HCT116 (cell line): ENCODE measurements around the gene AUTS2. TPM values are rescaled to one million over a fixed set of nuclear protein-coding genes. Genes with fewer than 3 reads are reported as not detected.

Experiments used
- ATAC-seq: fragments of 200-7000 bp; cut with Tn5 transposase; 2 replicates; pipeline ENCODE4 v1.9.1; 2020; ENCODE audit warnings: mild to moderate bottlenecking, moderate library complexity
- BruUV-seq: library from RNA; stranded (reverse); fragments of 400-500 nt; replicated peaks from 2 replicates; lab custom pipeline; 2021; lab: Mats Ljungman, UMichigan
- CTCF ChIA-PET: fragments of 300-600 bp; sonication (Branson Sonifier 250); formaldehyde crosslinking; loops from one replicate; lab custom pipeline; 2021; ENCODE audit warnings: antibody characterized with exemption; lab: Charles Lee
- POLR2A ChIA-PET: fragments of 300-600, 350-600 bp; sonication (Branson Sonifier 250); formaldehyde crosslinking; loops from one replicate; lab custom pipeline; 2021; ENCODE audit warnings: antibody characterized with exemption; lab: Charles Lee
- RAD21 ChIA-PET, 2 experiments: fragments of 300-600 bp; sonication (Branson Sonifier 250); formaldehyde crosslinking; loops; one replicate each; lab custom pipeline; 2023; ENCODE audit warnings: low total read pairs in 2 of 2; ENCODE audit not compliant: uncharacterized antibody in 2 of 2, unreplicated experiment in 2 of 2, low non-redundant PET in 1 of 2; lab: Charles Lee
- DNase-seq: peaks from one replicate; pipeline ENCODE4 v3.0.0-alpha.2; 2010; ENCODE audit warnings: low read depth, low spot score
- H2AFZ ChIP-seq: fragments of 200-600 bp; shearing (Covaris generic), sonication (generic); 2 replicates; pipeline ENCODE4 v1.6.1; 2017; ENCODE audit warnings: low read depth, mixed run types, mixed read lengths, antibody characterized with exemption, low read length; ENCODE audit not compliant: poor library complexity, severe bottlenecking
- H3K27ac ChIP-seq: 2 replicates; pipeline ENCODE4 v1.5.1; 2012; ENCODE audit warnings: low read depth, low read length
- H3K27me3 ChIP-seq: fragments of 200-600 bp; sonication (generic); 2 replicates; pipeline ENCODE4 v1.6.1; 2016; ENCODE audit warnings: mixed run types, low read length, mixed read lengths; ENCODE audit not compliant: insufficient read depth
- H3K36me3 ChIP-seq, 2 experiments: fragments of 200-500 bp in 1 of 2; fragments of 200-600 bp in 1 of 2; sonication (Bioruptor generic) in 1 of 2; sonication (generic) in 1 of 2; 2 replicates each; pipeline versions ENCODE4 v1.5.1 to v1.6.1; 2014 to 2016; ENCODE audit warnings: low read length in 2 of 2, inconsistent platforms in 1 of 2, mixed read lengths in 1 of 2, mixed run types in 1 of 2; ENCODE audit not compliant: insufficient read depth in 2 of 2, control insufficient read depth in 1 of 2
- H3K4me1 ChIP-seq, 2 experiments: fragments of 200-600 bp in 1 of 2; sonication (generic) in 1 of 2; 2 replicates each; pipeline versions ENCODE4 v1.5.1 to v1.6.1; 2012 to 2017; ENCODE audit warnings: low read length in 2 of 2, inconsistent platforms in 1 of 2, mild to moderate bottlenecking in 1 of 2, mixed read lengths in 1 of 2, mixed run types in 1 of 2, moderate library complexity in 1 of 2; ENCODE audit not compliant: insufficient read depth in 2 of 2, control insufficient read depth in 1 of 2
- H3K4me2 ChIP-seq: fragments of 200-600 bp; sonication (generic); 2 replicates; pipeline ENCODE4 v1.6.1; 2017; ENCODE audit warnings: mixed run types, low read length, mixed read lengths
- H3K4me3 ChIP-seq, 2 experiments: fragments of 200-600 bp in 1 of 2; sonication (generic) in 1 of 2; replicated peaks in 1 of 2; 2 replicates each; pipeline ENCODE4 v1.5.1; 2011 to 2016; ENCODE audit warnings: low read length in 2 of 2, control low read depth in 1 of 2, low read depth in 1 of 2, mild to moderate bottlenecking in 1 of 2, mixed read lengths in 1 of 2, mixed run types in 1 of 2
- H3K79me2 ChIP-seq: fragments of 200-600 bp; sonication (generic); 2 replicates; pipeline ENCODE4 v1.6.1; 2017; ENCODE audit warnings: mild to moderate bottlenecking, mixed run types, low read length, moderate library complexity, mixed read lengths; ENCODE audit not compliant: insufficient read depth
- H3K9ac ChIP-seq: fragments of 200-600 bp; sonication (generic); 2 replicates; pipeline ENCODE4 v1.6.1; 2016; ENCODE audit warnings: low read length, mixed read lengths
- H3K9me2 ChIP-seq: fragments of 200-600 bp; sonication (generic), shearing (Covaris generic); 2 replicates; pipeline ENCODE4 v1.6.1; 2017; ENCODE audit warnings: mixed run types, mild to moderate bottlenecking, moderate library complexity; ENCODE audit not compliant: insufficient read depth
- H3K9me3 ChIP-seq, 2 experiments: fragments of 200-500 bp in 1 of 2; fragments of 200-600 bp in 1 of 2; sonication (Bioruptor generic) in 1 of 2; sonication (generic) in 1 of 2; 2 replicates each; pipeline ENCODE4 v1.6.1; 2014 to 2017; ENCODE audit warnings: low read length in 2 of 2, mixed read lengths in 2 of 2, inconsistent platforms in 1 of 2, low read depth in 1 of 2, mild to moderate bottlenecking in 1 of 2, mixed run types in 1 of 2, moderate library complexity in 1 of 2; ENCODE audit not compliant: control insufficient read depth in 1 of 2, insufficient read depth in 1 of 2
- H4K20me1 ChIP-seq: fragments of 200-600 bp; sonication (generic), shearing (Covaris generic); 2 replicates; pipeline ENCODE4 v1.6.1; 2017; ENCODE audit warnings: mixed run types, mild to moderate bottlenecking, moderate library complexity; ENCODE audit not compliant: insufficient read depth
- CBX3 ChIP-seq: IDR thresholded peaks from 2 replicates; pipeline ENCODE4 v1.6.1; 2012; ENCODE audit warnings: low read depth
- EGR1 ChIP-seq: IDR thresholded peaks from 2 replicates; pipeline ENCODE4 v1.6.1; 2012; ENCODE audit warnings: low read depth
- ELF1 ChIP-seq: IDR thresholded peaks from 2 replicates; pipeline ENCODE4 v1.6.1; 2012; ENCODE audit warnings: low read depth, borderline replicate concordance
- EZH2 ChIP-seq: fragments of 200-600 bp; sonication (generic); IDR thresholded peaks from 2 replicates; pipeline ENCODE4 v1.6.1; 2017; ENCODE audit warnings: antibody characterized with exemption, mixed run types
- POLR2AphosphoS5 ChIP-seq: IDR thresholded peaks from 2 replicates; pipeline ENCODE4 v1.6.1; 2011; ENCODE audit warnings: mild to moderate bottlenecking, low read depth, low read length, moderate library complexity
- RAD21 ChIP-seq: IDR thresholded peaks from 2 replicates; pipeline ENCODE4 v1.6.1; 2012; ENCODE audit warnings: low read depth, mild to moderate bottlenecking
- SP1 ChIP-seq: IDR thresholded peaks from 2 replicates; pipeline ENCODE4 v1.6.1; 2012; ENCODE audit warnings: low read depth
- TCF7L2 ChIP-seq: IDR thresholded peaks from 2 replicates; pipeline ENCODE4 v1.7.0; 2011; ENCODE audit warnings: borderline replicate concordance, inconsistent platforms; ENCODE audit not compliant: insufficient read depth, insufficient read length; ENCODE audit errors: extremely low read depth
- YY1 ChIP-seq: IDR thresholded peaks from 2 replicates; pipeline ENCODE4 v1.6.1; 2011; ENCODE audit warnings: low read length, low read depth, moderate library complexity, mild to moderate bottlenecking; ENCODE audit not compliant: insufficient replicate concordance; ENCODE audit errors: extremely low read depth
- ZNF274 ChIP-seq: fragments of 200-500 bp; sonication (Bioruptor generic); IDR thresholded peaks from 2 replicates; pipeline ENCODE4 v1.6.1; 2014; ENCODE audit warnings: mild to moderate bottlenecking, low read depth, low read length, inconsistent platforms
- intact Hi-C: fragments of 100-400 bp; cut with micrococcal nuclease; formaldehyde crosslinking; loops from 2 replicates; pipeline ENCODE4 v1.10.0; 2022
- total RNA-seq: library from RNA; stranded (reverse); gene quantifications from one replicate; pipeline ENCODE4 v1.2.1, GENCODE V29; 2021; ENCODE audit not compliant: unreplicated experiment
- TF ChIP-seq, protein P1 (sequence below): IDR thresholded peaks from 2 replicates; pipeline ENCODE4 v1.6.1; 2012
- TF ChIP-seq, protein P2 (sequence below): IDR thresholded peaks from 2 replicates; pipeline ENCODE4 v1.6.1; 2012; ENCODE audit warnings: low read depth

AUTS2 gene
- total RNA-seq, 1 experiment from 2014 or later, result 0.93 TPM

DNA sequence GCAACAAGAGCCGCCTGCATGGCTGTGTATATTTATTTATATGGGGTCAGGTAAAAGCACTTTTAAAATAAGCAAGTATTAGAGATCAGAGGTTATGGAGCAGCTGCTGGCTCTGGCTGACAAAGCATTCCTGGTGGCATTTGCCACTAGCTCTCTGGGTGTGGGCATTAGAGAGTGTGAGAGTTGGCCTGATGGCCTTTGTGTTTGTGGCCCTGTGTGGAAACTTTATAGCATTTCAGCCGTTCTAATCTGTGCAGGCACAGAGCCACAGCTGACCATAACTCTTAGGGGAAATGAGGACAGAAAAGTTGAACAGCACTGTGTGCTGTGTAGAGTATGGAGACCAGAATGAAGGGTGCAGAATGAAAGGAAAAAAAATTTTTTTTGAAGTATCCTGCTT lies 118.9 kb downstream of the AUTS2 start:
- H3K36me3 ChIP-seq, result no peaks in the 10 kb centered on the region
- H3K4me3 ChIP-seq, result no peak overlapping the region
- no peak for TF ChIP-seq TCF7L2
- TF ChIP-seq RAD21, result no peak
- no peak for TF ChIP-seq ZNF274
- no peak for TF ChIP-seq CBX3
- TF ChIP-seq SP1, result no peak
- BruUV-seq, result no TSS peak
- no peak overlapping the region for H3K9ac ChIP-seq
- no peak for ATAC-seq
- no peaks in the 10 kb centered on the region for H3K79me2 ChIP-seq
- no peaks in the 10 kb centered on the region for H3K9me2 ChIP-seq
- H3K27me3 ChIP-seq, result no peaks in the 10 kb centered on the region
- no peak overlapping the region for H2AFZ ChIP-seq
- H4K20me1 ChIP-seq, result no peaks in the 10 kb centered on the region
- H3K27ac ChIP-seq, result no peak overlapping the region
- no peaks in the 10 kb centered on the region for H3K4me1 ChIP-seq
- no peak for DNase-seq
- intact Hi-C loops, result no loop called here
- POLR2A ChIA-PET, result no interaction called here
- H3K4me2 ChIP-seq, result no peak overlapping the region
- RAD21 ChIA-PET, result no interaction called here
- CTCF ChIA-PET, result no interaction called here
- H3K9me3 ChIP-seq, result peaks cover 0 to 20% of the 10 kb centered on the region in 2 experiments; a peak in 2 of 4 replicates

DNA sequence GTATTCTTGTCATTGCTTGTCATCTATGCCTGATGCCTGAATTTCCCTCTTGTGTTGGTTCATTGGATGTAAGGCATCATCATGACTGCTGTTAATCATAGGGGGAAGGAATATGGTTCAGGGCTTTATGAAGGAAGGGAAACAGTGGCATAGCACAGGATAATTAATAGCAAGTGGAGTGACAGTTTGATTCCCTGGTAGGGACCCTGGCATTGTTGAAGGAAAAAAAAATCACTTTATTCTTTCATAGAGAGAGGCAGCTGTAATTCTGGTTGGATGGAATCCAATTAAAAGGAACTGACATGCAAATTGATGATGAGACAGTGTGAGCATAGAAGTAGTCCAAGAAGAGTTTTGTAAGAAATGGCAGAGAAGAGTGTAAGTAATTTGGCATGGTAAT lies 121.4 kb downstream of the AUTS2 start:
- CTCF ChIA-PET, result no interaction called here
- BruUV-seq, result no TSS peak
- Histone ChIP-seq H2AFZ (no peak overlapping the region), H3K36me3 (no peaks in the 10 kb centered on the region), H3K9ac (no peak overlapping the region), H3K27ac (no peak overlapping the region), H3K4me1 (no peaks in the 10 kb centered on the region), H3K4me2 (no peak overlapping the region), H3K4me3 (no peak overlapping the region), H3K9me3 (peaks cover 0 to 30% of the 10 kb centered on the region in 2 experiments; a peak in 2 of 4 replicates), H3K27me3 (no peaks in the 10 kb centered on the region), H4K20me1 (no peaks in the 10 kb centered on the region), H3K79me2 (no peaks in the 10 kb centered on the region), H3K9me2 (no peaks in the 10 kb centered on the region)
- RAD21 ChIA-PET, result no interaction called here
- POLR2A ChIA-PET, result no interaction called here
- TF ChIP-seq EGR1 (no peak), POLR2AphosphoS5 (no peak), ELF1 (no peak), TCF7L2 (no peak), EZH2 (no peak), YY1 (no peak)
- TF ChIP-seq, protein P1, sequence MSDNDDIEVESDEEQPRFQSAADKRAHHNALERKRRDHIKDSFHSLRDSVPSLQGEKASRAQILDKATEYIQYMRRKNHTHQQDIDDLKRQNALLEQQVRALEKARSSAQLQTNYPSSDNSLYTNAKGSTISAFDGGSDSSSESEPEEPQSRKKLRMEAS, result no peak
- TF ChIP-seq, protein P2, sequence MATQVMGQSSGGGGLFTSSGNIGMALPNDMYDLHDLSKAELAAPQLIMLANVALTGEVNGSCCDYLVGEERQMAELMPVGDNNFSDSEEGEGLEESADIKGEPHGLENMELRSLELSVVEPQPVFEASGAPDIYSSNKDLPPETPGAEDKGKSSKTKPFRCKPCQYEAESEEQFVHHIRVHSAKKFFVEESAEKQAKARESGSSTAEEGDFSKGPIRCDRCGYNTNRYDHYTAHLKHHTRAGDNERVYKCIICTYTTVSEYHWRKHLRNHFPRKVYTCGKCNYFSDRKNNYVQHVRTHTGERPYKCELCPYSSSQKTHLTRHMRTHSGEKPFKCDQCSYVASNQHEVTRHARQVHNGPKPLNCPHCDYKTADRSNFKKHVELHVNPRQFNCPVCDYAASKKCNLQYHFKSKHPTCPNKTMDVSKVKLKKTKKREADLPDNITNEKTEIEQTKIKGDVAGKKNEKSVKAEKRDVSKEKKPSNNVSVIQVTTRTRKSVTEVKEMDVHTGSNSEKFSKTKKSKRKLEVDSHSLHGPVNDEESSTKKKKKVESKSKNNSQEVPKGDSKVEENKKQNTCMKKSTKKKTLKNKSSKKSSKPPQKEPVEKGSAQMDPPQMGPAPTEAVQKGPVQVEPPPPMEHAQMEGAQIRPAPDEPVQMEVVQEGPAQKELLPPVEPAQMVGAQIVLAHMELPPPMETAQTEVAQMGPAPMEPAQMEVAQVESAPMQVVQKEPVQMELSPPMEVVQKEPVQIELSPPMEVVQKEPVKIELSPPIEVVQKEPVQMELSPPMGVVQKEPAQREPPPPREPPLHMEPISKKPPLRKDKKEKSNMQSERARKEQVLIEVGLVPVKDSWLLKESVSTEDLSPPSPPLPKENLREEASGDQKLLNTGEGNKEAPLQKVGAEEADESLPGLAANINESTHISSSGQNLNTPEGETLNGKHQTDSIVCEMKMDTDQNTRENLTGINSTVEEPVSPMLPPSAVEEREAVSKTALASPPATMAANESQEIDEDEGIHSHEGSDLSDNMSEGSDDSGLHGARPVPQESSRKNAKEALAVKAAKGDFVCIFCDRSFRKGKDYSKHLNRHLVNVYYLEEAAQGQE, result no peak
- intact Hi-C loops, result no loop called here
- no peak for DNase-seq
- no peak for ATAC-seq
